HG03060 (cell line): Measurements from ENCODE around the gene LHX1.

Experiments
- ATAC-seq: cut with Tn5 transposase; IDR thresholded peaks from one replicate; pipeline ENCODE4 v1.9.1; 2021; ENCODE audit warnings: low read depth, moderate number of reproducible peaks; ENCODE audit not compliant: unreplicated experiment

Gene LHX1

DNA sequence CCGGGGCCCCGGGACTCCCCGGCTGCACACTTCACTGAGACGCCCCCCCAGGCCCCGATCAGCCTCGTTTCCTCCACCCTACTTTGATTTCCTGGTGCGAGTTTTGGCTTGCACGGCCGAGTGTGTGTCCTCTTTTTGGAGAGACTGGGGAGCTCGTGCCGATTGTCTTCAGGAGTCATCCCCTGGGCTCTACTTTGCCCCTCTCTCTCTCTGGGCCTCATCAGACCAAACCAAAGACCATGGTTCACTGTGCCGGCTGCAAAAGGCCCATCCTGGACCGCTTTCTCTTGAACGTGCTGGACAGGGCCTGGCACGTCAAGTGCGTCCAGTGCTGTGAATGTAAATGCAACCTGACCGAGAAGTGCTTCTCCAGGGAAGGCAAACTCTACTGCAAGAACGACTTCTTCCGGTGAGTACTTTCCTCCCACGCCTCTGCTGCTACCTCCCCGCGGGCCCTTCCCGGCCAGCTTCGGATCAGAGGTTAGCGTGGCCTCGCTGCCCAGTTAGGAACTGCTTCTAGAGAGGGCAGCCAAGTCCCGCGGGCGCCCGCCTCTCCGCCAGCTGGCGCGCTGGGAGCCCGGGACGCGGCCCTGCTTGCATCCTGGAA is 787 bp downstream of the LHX1 start:
- ATAC-seq: no peak

DNA sequence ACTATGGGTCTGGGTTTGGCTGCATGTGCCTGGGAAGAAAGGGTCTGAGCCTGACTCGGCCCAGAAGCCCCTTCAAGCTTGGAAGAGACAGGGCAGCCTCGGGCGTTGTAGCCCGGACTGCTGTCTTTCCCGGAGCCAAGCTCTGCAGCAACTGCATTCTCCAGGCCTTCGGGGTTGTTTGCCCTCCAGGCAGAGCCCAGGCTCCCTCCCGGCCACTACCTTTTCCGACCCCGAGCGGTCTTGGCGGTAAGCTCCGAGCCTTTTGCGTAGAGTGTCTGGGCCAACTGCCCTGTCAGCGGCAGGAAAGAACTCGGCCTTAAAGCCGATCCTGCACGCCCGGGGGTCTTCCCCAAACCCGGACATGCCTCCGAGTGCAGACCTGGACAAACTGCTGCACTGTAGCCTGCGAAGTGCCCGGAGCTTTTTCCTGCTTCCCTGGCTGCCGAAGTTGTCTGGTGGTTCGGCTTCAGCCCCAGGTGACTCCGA is 1.3 kb downstream of the LHX1 start:
- ATAC-seq: no peak

GRCh38 chr17:36939052-36939801 is 2.0 kb downstream of the LHX1 start:
- ATAC-seq: no peak

DNA sequence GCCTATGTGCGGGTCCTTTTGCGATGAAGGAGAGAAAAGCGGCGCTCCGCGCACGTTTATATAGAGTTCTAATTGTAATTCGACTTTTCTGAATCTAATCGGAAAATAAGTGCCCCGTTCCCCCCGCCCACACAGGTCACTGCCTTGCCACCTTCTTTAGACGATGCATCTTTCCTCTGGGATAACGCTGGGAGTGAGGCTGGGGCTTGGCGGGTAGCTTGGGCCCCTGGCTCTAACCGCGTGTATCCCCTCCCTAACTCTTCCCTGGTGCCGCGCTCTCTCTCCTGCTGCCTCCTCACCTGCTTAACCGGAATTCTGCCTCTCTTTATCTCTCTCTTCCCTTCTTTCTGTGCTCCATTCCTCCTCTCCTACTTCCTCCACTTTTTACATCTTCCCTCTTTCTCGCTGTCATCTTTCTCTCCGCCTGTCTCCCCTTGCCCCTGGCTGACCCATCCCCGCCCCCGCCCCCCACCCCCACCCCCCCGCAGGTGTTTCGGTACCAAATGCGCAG is 2.6 kb downstream of the LHX1 start:
- no peak for ATAC-seq

- ATAC-seq: no peak
Measured at GRCh38 chr17:36940313-36941264, 3.3 kb downstream of the LHX1 start.

- no peak for ATAC-seq
Measured at GRCh38 chr17:36941265-36942010, 4.2 kb downstream of the LHX1 start.

GRCh38 chr17:36942019-36942599 is 4.8 kb downstream of the LHX1 start:
- ATAC-seq: no peak

- no peak for ATAC-seq
Measured at GRCh38 chr17:36942631-36943125, 5.4 kb downstream of the LHX1 start.

- ATAC-seq: no peak
Measured at GRCh38 chr17:36943250-36944191, 6.2 kb downstream of the LHX1 start.

DNA sequence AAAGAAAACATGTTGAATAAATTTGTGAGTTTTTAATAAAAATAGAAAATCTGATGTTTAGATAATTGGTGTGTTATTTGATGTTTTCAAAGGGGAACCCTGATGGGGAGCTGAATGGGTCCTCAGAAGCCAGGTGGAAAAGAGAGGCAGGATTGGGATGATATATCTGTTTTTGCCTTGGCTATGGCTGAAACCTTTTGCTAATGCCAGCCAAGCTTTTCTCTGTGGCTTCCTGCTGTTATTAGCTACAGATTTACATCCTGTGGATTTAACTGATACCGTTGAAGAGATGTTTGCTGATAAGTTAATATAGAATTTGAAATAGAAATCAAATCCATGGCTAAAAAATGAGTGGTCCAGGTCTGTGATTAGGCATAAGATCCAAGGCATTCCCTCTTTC is 7.3 kb downstream of the LHX1 start:
- ATAC-seq: no peak

GRCh38 chr17:36945140-36945539 is 7.9 kb downstream of the LHX1 start:
- no peak for ATAC-seq

- no peak for ATAC-seq
Measured at GRCh38 chr17:36945959-36946725, 8.9 kb downstream of the LHX1 start.

GRCh38 chr17:36946726-36947091 is 9.4 kb downstream of the LHX1 start:
- ATAC-seq: no peak

DNA sequence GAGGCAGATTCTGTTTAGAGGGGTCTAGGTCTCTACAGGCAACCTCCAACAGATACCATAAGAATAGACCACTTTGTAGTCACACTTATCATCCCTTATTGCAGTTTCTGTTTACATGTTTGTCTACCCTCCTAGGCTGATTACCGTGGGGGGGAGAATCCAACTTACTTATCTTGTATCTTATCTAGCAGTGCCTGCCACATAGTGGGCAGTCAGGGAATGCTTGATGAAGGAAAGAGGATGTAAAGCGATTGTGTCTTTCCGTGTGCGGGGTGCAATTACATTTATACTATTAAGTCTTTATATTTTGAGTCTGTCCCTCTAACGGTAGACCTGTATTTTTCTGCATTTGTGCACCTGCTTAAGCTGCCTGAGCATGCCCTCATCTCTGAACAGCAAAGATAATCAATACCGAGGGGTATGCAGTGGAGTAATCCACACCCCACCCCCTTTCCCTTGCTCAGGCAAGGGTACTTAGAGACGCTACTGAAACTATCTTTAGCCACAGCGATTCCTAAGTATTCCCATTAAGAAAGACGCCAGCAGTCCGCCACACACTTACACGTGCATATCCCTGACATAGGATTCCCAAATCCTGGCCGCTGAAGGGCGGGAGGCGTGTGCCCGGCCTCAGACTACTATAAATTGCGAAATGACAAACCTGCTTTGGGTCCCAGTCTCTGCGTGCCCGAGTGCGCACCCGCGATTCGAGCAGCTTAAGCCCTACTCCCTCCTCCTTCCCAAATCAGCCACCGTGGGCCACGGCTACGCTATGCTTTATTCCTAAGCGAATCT is 10.8 kb downstream of the LHX1 start:
- ATAC-seq: no peak

- ATAC-seq: peak; percentile 88
Measured at GRCh38 chr17:36948717-36949460, 11.6 kb downstream of the LHX1 start, which contains the start of gene AATF. Gene AATF (plus strand): TSS chr17:36948954. CDS start chr17:36949126, 172 bp downstream.

GRCh38 chr17:36949461-36949927 is 12.2 kb downstream of the LHX1 start:
- ATAC-seq: no peak
